Mesenchymal stem cell (in vitro differentiated cells and primary cell): ENCODE data around the gene ISYNA1.

Experiments used
- DNase-seq: peaks from one replicate; pipeline ENCODE4 v3.0.0-alpha.2; 2013
- H2AFZ ChIP-seq: one replicate; pipeline ENCODE4 v1.6.1; 2013; ENCODE audit warnings: low read depth, mild to moderate bottlenecking, control low read depth, inconsistent platforms, low read length, moderate library complexity
- H2AK5ac ChIP-seq: 2 replicates; pipeline ENCODE4 v1.6.1; 2013; ENCODE audit warnings: low read length, moderate library complexity, mild to moderate bottlenecking, inconsistent platforms; ENCODE audit not compliant: severe bottlenecking
- H2BK120ac ChIP-seq: one replicate; pipeline ENCODE4 v1.6.1; 2013; ENCODE audit warnings: low read depth, mild to moderate bottlenecking, inconsistent platforms, low read length, moderate library complexity
- H2BK12ac ChIP-seq, 2 experiments: one replicate each; pipeline ENCODE4 v1.6.1; 2013; ENCODE audit warnings: inconsistent platforms in 2 of 2, low read length in 2 of 2, mild to moderate bottlenecking in 2 of 2, moderate library complexity in 2 of 2, control low read depth in 1 of 2
- H2BK15ac ChIP-seq: one replicate; pipeline ENCODE4 v1.6.1; 2013; ENCODE audit warnings: mild to moderate bottlenecking, low read depth, inconsistent platforms; ENCODE audit not compliant: poor library complexity, severe bottlenecking
- H2BK5ac ChIP-seq: 2 replicates; pipeline ENCODE4 v1.6.1; 2013; ENCODE audit warnings: low read depth, mild to moderate bottlenecking, low read length, control low read depth, inconsistent platforms; ENCODE audit not compliant: poor library complexity, severe bottlenecking
- H3K14ac ChIP-seq, 2 experiments: one replicate each; pipeline ENCODE4 v1.6.1; 2013; ENCODE audit warnings: inconsistent platforms in 2 of 2, low read length in 2 of 2, control low read depth in 1 of 2, mild to moderate bottlenecking in 1 of 2, moderate library complexity in 1 of 2
- H3K18ac ChIP-seq, 2 experiments: one replicate each; pipeline ENCODE4 v1.6.1; 2013; ENCODE audit warnings: inconsistent platforms in 2 of 2, low read length in 2 of 2, control low read depth in 1 of 2, low read depth in 1 of 2, mild to moderate bottlenecking in 1 of 2
- H3K23ac ChIP-seq, 2 experiments: one replicate each; pipeline ENCODE4 v1.6.1; 2013; ENCODE audit warnings: inconsistent platforms in 2 of 2, low read length in 2 of 2, mild to moderate bottlenecking in 2 of 2, moderate library complexity in 2 of 2, control low read depth in 1 of 2
- H3K27ac ChIP-seq: 2 replicates; pipeline ENCODE4 v1.5.1; 2013; ENCODE audit warnings: mild to moderate bottlenecking, moderate library complexity, low read length, control low read depth, inconsistent platforms; ENCODE audit not compliant: poor library complexity, severe bottlenecking
- H3K27me3 ChIP-seq, 2 experiments: 2 replicates each; pipeline versions ENCODE4 v1.6.1 to v1.7.0; 2013; ENCODE audit warnings: low read length in 2 of 2, mild to moderate bottlenecking in 2 of 2, moderate library complexity in 2 of 2, control low read depth in 1 of 2, inconsistent platforms in 1 of 2; ENCODE audit not compliant: control insufficient read depth in 1 of 2, insufficient read depth in 1 of 2
- H3K36me3 ChIP-seq, 2 experiments: 2 replicates each; pipeline versions ENCODE4 v1.6.1 to v1.7.0; 2013; ENCODE audit warnings: low read length in 2 of 2, control low read depth in 1 of 2, inconsistent platforms in 1 of 2, low read depth in 1 of 2, mild to moderate bottlenecking in 1 of 2; ENCODE audit not compliant: insufficient read depth in 2 of 2, control insufficient read depth in 1 of 2
- H3K4ac ChIP-seq, 2 experiments: one replicate each; pipeline ENCODE4 v1.6.1; 2013; ENCODE audit warnings: inconsistent platforms in 2 of 2, low read length in 2 of 2, mild to moderate bottlenecking in 2 of 2, moderate library complexity in 2 of 2, control low read depth in 1 of 2, low read depth in 1 of 2
- H3K4me1 ChIP-seq: 2 replicates; pipeline ENCODE4 v1.6.1; 2013; ENCODE audit warnings: low read depth, low read length, control low read depth; ENCODE audit not compliant: control insufficient read depth, insufficient read depth
- H3K4me2 ChIP-seq: 2 replicates; pipeline ENCODE4 v1.6.1; 2013; ENCODE audit warnings: low read length, mild to moderate bottlenecking, inconsistent platforms; ENCODE audit not compliant: poor library complexity, severe bottlenecking
- H3K4me3 ChIP-seq, 2 experiments: 2 replicates each; pipeline versions ENCODE4 v1.5.1 to v1.7.0; 2013; ENCODE audit warnings: low read length in 2 of 2, mild to moderate bottlenecking in 2 of 2, control low read depth in 1 of 2, low read depth in 1 of 2; ENCODE audit not compliant: insufficient read depth in 1 of 2
- H3K79me1 ChIP-seq: replicated peaks from 2 replicates; pipeline ENCODE4 v1.6.1; 2013; ENCODE audit warnings: mild to moderate bottlenecking, control low read depth, low read length, inconsistent platforms; ENCODE audit not compliant: poor library complexity, severe bottlenecking
- H3K9ac ChIP-seq: 2 replicates; pipeline ENCODE4 v1.7.0; 2013; ENCODE audit warnings: mild to moderate bottlenecking, low read length, moderate library complexity
- H3K9me3 ChIP-seq: 2 replicates; pipeline ENCODE4 v1.7.0; 2013; ENCODE audit warnings: mild to moderate bottlenecking, low read length; ENCODE audit not compliant: control insufficient read depth
- H4K8ac ChIP-seq: one replicate; pipeline ENCODE4 v1.6.1; 2013; ENCODE audit warnings: inconsistent platforms, mild to moderate bottlenecking, low read length, moderate library complexity
- H4K91ac ChIP-seq: one replicate; pipeline ENCODE4 v1.6.1; 2013; ENCODE audit warnings: mild to moderate bottlenecking, low read length, inconsistent platforms
- WGBS: methylation state at CpG from one replicate; pipeline ENCODE4 v1.1.7; 2013; ENCODE audit warnings: mixed read lengths; 5-methylcytosine and 5-hydroxymethylcytosine counted together

Gene ISYNA1

GRCh38 chr19:18388100-18388959 lies 49.6 kb downstream of the ISYNA1 start:
- no peak overlapping the region for H2BK5ac ChIP-seq
- no peaks in the 10 kb centered on the region for H3K79me1 ChIP-seq
- H3K4ac ChIP-seq, result peak overlapping the region; percentile 68 to 78
- H3K27me3 ChIP-seq, result no peaks in the 10 kb centered on the region
- peak overlapping the region; percentile 91 for H3K9ac ChIP-seq
- H3K4me1 ChIP-seq, result peaks cover 21% of the 10 kb centered on the region
- peak overlapping the region; percentile 58 for H3K4me2 ChIP-seq
- H3K18ac ChIP-seq, result peak overlapping the region; percentile 71 to 95
- DNase-seq, result peak; percentile 57
- H3K14ac ChIP-seq, result peak overlapping the region in 1 of 2 experiments; percentile 90
- H3K27ac ChIP-seq, result peak overlapping the region; percentile 44
- no peak overlapping the region for H3K23ac ChIP-seq
- H3K4me3 ChIP-seq, result peak overlapping the region; percentile 50 to 78
- H4K8ac ChIP-seq, result peak overlapping the region; percentile 91
- H2AFZ ChIP-seq, result no peak overlapping the region
- peak overlapping the region; percentile 24 to 75 for H2BK12ac ChIP-seq
- peak overlapping the region; percentile 95 for H2BK15ac ChIP-seq
- H4K91ac ChIP-seq, result peak overlapping the region; percentile 81
- peaks cover 16 to 40% of the 10 kb centered on the region in 2 experiments for H3K36me3 ChIP-seq
- peak overlapping the region; percentile 50 for H2BK120ac ChIP-seq
- no peak overlapping the region for H2AK5ac ChIP-seq
- H3K9me3 ChIP-seq, result no peaks in the 10 kb centered on the region
- WGBS, result 29% methylated on average over 83 of the region's 86 CpGs

GRCh38 chr19:18386543-18387271 lies 51.2 kb downstream of the ISYNA1 start:
- Histone ChIP-seq H3K27me3 (no peaks in the 10 kb centered on the region), H2BK120ac (peak overlapping the region; percentile 39), H3K14ac (peak overlapping the region in 1 of 2 experiments; percentile 89), H4K8ac (peak overlapping the region; percentile 59), H2BK12ac (peak overlapping the region; percentile 85 to 90), H4K91ac (peak overlapping the region; percentile 90), H3K4me3 (peak overlapping the region; percentile 56 to 78), H3K4me1 (peaks cover 36% of the 10 kb centered on the region), H3K9ac (peak overlapping the region; percentile 91), H3K79me1 (no peaks in the 10 kb centered on the region), H2BK5ac (no peak overlapping the region), H3K4ac (peak overlapping the region; percentile 39 to 86), H3K4me2 (peak overlapping the region; percentile 51), H2AFZ (peak overlapping the region; percentile 36), H3K23ac (peak overlapping the region in 1 of 2 experiments; percentile 85), H3K36me3 (peaks cover 16 to 40% of the 10 kb centered on the region in 2 experiments), H3K18ac (peak overlapping the region; percentile 82 to 90), H3K9me3 (no peaks in the 10 kb centered on the region), H2BK15ac (peak overlapping the region; percentile 97), H2AK5ac (peak overlapping the region; percentile 89), H3K27ac (peak overlapping the region; percentile 81)
- peak; percentile 58 for DNase-seq
- 89% methylated on average over 12 of the region's 14 CpGs for WGBS

GRCh38 chr19:18385675-18386542 lies 52.0 kb downstream of the ISYNA1 start, which contains the start of gene GDF15:
Gene GDF15, plus strand, starts transcription at chr19:18386158. Its CDS starts 32 bp downstream, at chr19:18386190.
- peak within 1 kb of the TSS; percentile 39 for H2BK120ac ChIP-seq
- no peaks in the 10 kb centered on the region for H3K79me1 ChIP-seq
- H3K4me2 ChIP-seq, result peak within 1 kb of the TSS; percentile 51
- H4K91ac ChIP-seq, result peak within 1 kb of the TSS; percentile 90
- peak within 1 kb of the TSS; percentile 81 for H3K27ac ChIP-seq
- peak within 1 kb of the TSS; percentile 91 for H3K9ac ChIP-seq
- H3K4ac ChIP-seq, result peak within 1 kb of the TSS; percentile 57 to 86
- H3K4me3 ChIP-seq, result peak within 1 kb of the TSS; percentile 56 to 78
- H3K18ac ChIP-seq, result peak within 1 kb of the TSS; percentile 82 to 90
- H2BK5ac ChIP-seq, result peak within 1 kb of the TSS; percentile 60
- no peaks in the 10 kb centered on the region for H3K9me3 ChIP-seq
- peaks cover 16 to 40% of the 10 kb centered on the region in 2 experiments for H3K36me3 ChIP-seq
- H2AK5ac ChIP-seq, result peak within 1 kb of the TSS; percentile 89
- H3K27me3 ChIP-seq, result no peaks in the 10 kb centered on the region
- H2BK12ac ChIP-seq, result peak within 1 kb of the TSS; percentile 90 to 97
- peak within 1 kb of the TSS; percentile 97 for H2BK15ac ChIP-seq
- DNase-seq, result peak; percentile 91
- peak within 1 kb of the TSS in 1 of 2 experiments; percentile 89 for H3K14ac ChIP-seq
- peak within 1 kb of the TSS in 1 of 2 experiments; percentile 85 for H3K23ac ChIP-seq
- H4K8ac ChIP-seq, result peak within 1 kb of the TSS; percentile 72
- WGBS, result 74% methylated on average over 32 of the region's 33 CpGs
- H3K4me1 ChIP-seq, result peaks cover 39% of the 10 kb centered on the region
- peak within 1 kb of the TSS; percentile 36 for H2AFZ ChIP-seq
